OCI-M2 (cell line): Measurements from ENCODE around the gene MED9.

Experiments used
- DNase-seq: peaks from one replicate; lab custom pipeline; 2025; ENCODE audit not compliant: unreplicated experiment; lab: John Stamatoyannopoulos, UW

Gene MED9

DNA sequence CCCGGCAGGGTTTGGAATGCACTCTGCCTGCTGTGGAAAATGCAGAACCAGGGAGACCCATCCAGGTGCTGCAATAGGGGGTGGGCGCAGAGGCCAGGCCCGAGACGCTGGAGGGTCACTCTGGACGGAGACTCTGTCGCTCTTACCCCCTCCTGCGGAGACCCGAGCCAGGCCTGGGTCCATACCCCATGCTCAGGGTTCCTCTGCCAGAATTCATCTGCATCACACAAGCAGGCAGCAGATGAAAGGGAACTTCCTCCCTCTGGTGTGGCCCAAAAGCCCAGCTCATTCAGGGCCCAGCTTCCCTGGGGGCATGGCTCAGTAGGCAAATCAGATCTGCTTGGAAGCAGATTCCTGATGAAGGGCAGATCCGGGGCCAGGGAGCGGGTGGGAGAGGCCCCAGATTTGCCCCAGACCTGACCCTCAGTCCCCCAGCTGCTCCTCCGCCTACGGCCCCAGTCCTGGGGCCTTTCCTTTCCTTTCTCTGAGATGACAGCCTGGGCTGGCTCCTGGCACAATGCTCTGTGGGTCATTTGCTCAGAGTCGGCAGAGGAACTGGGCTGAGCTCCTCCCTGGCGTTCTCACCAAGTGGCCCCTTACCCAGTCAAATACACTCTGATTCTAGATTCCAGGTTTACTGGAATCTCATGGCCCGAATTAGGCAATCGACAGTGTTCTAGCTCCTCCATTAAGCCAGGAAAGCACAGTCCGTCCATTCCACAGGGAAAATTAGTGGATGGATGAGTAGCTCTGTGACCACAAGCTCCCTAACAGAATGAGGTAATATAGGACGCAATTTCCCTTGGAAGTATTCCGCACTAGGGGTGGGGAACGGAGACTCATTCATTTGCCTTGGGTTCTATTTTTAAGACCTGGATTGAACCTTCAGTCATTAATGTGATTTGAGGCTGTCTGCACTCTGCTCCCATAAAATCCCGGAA is 38.5 kb downstream of the MED9 start:
- no peak for DNase-seq

DNA sequence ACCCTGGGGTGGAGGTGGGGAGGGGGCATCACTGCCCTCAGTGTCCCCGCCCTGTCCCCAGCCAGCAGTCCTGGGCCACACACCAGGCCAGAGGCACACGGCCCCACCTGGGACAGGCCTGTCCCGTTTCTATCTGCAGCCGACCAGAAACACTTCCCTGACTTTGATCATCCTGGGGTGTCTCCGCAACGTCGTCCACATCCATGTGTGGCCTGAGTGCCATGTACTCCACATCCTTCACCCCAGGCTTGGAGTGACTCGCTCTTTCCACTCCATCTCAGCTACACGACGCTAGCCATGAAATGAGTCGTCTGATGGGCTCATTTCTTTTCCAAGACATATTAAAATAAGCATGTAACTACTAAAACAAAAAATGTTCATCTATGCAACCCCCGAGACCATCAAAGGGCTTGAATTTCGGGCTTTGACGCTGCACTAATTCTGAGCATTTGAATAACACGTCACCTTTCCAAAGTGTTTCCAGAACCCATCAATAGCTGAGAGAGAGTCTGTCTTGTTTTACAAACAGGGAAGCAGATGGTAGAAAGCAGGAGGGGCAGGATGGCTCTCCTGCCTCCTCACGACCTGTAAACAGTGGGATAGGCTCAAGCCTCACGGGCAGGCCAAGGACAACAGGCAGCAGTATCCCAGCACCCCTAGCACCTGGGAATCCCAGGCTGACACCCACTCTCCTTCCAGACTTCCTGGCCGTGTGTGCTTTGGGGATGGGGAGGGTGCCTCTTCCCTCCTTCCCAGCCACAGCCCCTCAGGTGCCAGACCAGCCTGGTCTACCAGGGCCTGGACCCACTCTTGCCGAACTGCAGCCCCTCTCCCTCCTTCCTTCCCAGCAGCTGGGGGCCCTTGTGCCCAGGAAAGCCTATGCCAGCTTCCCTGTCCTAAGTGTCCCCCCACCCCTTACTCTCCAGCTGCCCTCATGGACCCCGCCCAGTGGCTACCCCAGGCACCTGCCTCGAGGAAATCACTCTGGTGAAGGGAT is 39.4 kb downstream of the MED9 start:
- no peak for DNase-seq

DNA sequence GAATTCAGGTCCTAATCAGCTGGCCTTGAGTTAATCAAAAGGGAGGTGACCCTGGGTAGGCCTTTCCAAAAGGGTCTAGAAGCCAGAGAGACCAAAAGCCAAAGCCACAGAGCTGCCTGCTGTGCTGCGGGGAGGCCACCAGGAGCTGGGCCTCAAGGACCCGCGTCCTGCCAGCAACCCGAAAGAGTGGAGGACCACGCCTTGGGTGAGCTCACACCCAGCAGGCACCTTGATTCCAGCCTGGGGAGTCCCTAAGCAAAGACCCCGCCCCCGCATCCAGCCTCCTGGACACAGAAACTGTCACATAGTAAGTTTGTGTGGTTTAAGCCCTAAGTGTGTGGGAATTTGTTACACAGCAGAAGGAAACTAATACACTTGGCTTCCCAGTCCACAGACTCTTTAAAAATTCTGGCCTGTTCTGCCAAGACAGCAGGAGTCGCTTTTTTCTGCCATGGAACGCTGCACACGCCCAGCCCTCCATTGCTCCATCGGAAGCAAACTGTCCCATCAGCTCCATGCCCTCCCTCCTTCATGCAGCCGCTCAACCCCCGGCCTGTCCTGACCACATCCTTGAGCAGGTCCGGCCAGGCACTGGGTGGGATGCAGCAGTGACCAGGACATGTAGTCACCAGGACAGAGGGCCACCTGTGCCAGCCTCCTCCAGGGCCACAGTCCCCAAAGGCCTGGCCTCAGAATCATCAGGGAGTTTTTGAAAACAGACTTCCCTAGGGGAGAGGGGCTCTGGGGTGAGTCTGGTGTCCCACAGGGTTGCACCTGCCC is 40.3 kb downstream of the MED9 start:
- no peak for DNase-seq

DNA sequence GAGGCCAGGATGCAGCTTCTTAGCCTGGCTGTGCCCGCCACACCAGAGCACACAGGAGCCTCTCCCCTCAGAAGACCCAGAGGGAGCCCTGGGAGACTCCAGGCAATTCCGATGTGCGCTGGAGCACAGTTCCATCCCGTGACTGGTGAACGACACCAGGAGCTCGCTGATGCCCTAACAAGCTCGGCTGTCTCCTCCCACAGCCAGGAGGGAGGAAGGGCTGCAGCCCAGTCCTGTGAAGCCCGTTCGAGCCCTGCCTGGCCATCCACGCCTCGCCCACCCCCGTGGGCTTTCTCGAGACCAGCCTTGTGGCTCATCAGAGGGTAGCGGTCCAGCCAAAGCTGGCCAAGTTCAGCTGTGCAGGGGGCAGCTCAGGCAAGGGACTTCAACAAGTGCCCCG is 41.2 kb downstream of the MED9 start:
- no peak for DNase-seq

DNA sequence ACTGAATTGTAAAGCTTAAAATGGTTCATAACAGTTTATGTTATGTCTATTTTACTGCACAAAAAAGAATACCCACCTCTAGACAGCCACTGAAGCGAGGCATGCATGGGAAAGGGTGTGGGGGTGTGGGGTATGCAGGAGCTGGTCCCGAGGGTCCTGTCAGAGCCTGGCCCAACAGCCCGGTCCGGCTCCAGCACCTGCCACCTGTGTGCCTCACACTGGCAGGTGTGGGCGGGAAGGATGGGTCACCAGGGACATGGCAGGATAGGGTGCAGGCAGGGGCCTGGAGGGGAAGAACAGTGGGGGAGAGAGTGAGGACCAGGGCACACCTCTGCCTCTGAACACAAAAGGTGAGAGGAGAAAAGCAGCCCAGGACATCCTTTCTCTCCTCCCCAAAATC is 42.2 kb downstream of the MED9 start:
- no peak for DNase-seq

DNA sequence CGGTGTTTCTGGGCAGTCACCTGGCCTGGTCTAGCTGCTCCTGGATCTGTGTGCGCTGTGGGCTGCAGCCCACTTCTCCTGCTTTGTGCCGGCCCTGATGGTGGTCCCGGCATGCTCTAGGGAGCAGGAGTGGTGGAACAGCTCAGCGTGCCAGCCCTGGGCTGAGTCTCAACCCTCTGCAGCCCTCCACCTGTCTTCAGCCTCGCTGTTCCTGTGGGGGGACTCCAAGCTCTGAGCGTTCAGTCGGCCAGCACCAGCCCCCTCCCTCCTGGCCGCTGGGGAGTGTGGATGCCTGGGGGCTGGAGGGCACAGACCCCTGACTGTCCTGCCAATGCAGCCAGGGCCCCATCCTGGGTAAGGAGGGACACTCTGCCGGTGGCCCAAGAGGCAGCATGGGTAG is 43.1 kb downstream of the MED9 start:
- no peak for DNase-seq

DNA sequence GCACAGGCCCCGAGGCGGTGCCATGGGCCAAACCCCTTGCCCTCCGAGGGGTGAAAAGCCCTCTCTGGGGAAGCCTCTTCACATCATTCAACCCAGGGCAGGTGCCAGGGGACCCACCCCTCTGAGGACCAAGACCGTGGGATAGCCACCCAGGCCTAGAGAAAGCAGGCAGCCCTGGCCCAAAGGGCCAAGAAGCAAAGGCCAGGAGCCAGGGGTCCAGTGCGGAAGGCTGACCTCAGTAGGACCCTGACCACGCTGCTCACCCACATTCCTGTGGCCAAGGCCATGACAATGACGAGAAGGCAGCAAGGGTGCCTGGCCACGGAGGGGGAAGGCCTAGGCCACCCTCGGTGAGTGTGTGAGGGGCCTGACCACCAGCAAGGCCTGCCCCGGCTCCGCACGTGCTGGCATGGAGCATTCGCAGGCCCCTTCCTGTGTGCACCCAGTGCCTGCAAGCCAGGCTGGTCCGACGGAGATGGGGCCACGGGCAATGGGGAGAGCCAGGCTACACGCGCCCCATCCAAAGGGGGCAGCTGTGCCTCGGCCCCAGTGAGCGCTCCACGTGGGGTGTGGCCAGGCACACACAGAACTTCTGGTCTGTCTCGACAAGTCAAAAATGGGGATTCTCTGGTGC is 43.9 kb downstream of the MED9 start:
- DNase-seq = no peak

DNA sequence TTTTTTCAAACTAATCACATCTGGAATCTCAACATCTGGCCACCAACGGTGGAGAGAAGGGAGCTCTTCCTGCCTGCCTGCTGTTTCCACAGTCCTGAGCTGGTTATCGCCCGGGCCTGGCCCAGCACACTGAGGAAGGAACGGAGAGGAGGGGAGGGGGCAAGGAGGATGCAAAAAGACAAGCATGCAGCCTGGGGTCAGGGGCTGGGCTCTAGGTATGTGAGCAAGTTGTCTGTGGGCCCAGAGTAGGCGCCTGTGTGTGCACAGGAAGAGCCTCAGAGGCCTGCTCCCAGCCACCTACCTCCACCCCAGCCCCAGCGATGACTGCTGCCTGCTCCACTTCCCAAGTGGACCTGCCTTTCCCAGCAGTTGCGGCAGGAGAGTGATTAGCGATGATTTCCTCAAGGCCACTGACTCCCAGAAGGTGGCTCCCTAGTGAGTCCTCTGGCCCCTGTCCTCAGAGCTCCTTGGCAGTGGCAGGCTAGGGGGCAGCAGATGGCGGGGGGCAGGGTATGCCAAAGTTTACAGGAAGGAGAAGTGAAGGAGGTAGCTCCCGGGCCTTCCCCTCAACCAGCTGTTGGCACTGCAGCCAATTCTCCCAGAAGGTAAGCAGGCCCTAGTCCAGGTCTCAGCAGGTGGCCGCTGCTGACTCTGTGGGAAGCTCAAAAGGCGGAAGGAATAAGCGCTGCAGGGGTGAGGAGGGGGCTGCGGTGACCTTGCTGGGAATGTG is 46.4 kb downstream of the MED9 start:
- DNase-seq = no peak

DNA sequence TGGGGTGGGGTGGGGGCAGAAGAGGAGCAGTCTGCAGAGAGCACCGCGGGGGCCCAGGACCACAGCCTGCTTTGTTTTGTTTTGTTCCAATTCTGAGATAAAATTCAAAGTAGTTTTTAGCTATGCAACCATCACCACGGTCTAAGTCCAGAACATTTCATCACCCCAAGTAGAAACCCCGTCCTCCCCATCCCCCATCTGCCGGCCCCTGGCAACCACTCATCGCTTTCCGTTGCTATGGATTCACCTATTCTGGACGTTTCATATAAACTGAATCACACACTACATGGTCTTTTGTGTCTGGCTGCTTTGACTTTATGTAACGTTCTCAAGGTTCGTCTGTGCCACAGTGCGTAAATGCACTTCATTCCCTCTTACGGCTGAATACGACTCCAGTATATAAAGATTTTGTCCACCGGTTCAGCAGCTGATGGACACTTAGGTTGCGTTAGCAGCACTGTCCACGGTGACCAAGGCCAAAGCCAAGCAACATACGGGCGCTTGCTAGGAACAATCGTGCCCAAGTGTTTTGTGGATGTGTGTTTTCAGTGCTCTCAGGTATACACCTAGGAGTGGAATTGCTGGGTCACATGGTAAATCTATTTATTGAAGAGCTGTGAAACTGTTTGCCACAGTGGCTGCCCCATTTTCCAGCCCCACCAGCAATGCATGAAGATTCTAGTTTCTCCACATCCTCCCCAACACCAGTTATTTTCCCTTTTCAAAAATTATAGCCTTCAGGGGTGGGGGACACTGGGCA is 47.1 kb downstream of the MED9 start:
- no peak for DNase-seq

DNA sequence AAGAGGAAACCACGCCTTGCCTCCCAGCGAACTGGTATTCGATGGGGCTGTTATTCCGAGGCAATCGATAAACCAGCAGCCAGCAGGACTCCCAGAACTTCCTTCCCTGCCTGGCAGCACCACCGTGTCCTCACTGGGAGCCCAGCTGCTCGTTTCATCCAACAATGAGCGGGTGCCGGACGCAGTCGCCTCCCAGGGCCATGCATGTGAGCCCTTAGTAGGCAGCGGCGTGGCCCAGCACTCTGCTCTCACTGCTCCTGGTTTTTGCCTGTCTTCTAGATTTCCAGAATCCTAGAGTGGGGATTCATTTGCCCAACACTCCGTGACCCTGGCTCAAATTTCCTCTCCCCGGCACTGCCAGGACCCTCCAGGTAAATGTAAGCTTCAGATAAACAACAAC is 48.5 kb downstream of the MED9 start:
- DNase-seq = no peak

DNA sequence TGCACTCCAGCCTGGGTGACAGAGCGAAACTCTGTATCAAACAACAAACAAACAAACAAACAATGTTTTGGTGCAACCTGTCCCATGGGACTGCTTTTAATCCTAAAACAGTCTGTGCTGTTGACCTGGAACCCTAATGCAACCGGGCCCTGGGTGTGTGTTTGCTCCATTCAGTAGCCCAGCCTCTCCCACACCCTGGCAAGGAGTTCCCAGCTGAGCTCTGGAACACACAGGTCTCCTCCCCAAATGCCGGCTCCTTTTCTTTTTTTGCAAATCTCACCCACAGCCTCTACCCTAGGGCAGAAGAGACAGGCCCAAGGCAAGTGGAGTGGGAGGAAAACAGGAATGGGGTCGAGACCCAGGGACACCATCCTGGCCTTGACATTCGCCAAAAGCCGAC is 49.2 kb downstream of the MED9 start:
- no peak for DNase-seq

DNA sequence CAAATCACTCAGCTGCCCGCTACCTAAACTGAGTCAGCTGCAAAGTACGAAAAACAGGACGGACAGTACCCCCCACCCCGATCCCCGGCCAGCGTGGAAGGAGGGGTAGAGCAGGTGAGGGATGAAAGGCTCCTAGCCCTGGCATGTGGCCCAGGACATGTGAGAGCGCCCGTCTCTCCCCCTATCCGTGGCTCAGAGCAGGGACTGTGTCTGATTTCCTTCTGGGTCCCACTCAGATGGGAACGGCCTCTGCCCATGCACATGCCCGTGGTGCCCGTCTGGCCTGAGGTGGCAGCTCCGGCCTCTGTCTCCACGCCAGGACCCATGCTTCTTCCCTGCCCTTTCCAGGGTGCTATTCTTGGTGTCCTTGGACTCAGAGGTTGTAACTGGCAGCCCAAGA is 49.6 kb downstream of the MED9 start:
- no peak for DNase-seq

DNA sequence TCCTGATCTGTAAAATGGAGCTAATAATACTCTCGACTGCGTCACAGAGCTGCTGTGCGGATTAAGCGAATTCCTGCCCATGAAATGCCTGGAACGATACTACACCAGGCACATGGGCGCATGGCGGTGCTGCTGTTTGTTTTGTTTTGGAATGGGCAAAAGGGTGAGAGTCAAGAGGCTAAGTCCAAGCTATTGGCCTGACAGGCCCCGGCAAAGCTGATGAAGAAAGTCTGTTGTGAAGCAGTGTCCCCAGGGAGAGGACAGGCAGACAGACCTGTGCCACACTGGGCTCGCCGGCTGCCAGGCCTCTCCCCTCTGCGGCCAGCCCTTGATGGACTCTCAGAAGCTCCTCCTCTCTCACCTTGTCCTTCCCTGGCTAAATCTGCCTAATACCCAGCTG is 50.7 kb downstream of the MED9 start:
- DNase-seq = no peak

DNA sequence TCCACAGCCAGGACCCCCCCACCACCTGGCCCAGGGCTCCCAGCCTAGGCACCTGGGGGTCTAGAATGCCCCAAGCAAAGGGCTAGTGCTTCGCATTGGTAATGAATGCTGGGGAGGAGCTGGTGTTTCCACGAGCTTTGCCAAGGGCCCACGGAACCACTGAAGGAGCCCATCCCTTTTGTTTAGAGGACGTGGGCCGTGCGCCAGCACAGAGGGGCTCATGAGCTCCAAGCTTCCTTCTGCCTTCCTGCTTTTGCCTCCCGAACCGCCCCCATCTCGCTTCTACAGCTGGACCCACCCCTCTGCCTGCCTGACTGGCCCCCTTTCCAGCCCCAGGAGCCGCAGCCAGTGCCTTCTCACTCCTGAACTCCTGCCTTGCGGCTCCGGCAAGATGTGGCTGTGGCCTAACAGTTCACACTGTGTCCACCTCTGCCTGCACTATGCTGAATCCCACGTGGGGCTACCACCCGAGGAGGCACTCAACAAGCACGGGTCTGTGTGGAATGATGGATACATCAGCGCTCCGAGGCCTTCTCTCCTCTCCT is 51.2 kb downstream of the MED9 start:
- DNase-seq = no peak

DNA sequence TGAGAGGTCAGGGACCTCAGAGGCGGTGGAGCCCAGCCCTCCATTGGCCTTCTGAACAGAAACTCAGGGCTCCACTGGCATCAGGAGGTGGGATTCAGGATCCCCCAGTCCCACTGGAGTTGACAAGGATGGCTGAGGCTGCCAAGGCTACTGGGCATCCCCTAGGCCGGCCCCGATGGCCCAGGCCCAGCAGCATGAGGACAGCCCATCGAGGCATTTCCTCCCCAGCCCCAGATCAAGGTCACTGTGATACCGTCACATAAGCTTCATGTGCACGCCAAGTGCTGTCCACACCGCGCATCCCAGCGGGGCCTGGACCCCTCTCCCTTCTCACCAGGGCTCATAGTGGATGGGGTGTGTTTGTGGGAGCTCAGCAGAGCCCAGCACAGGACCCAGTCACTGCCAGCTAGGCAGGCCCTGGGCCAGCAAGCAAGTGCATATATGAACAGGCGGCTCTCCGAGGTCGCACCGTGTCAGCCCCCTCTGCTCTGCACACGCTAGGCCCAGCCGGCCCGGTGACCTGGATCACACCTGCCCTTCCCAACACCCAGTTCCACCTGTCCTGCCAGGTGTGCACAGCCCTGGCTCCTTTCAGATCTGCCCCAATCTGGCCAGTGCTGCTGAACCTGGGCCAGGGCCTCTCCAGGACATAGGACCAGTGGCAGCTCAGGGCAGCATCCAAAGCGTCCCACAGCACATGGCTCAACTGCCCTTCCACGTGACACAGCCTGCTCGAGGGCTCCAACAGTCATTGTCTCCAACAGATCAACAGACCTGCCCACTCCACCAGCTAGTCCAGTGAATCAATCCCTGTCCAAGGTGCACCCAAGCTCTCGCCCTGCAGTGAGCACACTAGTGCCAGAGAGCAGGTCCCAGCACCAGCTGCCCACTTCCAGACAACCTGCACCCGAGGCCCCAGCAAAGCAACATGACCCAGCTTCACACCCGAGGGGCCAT is 52.2 kb downstream of the MED9 start:
- no peak for DNase-seq

DNA sequence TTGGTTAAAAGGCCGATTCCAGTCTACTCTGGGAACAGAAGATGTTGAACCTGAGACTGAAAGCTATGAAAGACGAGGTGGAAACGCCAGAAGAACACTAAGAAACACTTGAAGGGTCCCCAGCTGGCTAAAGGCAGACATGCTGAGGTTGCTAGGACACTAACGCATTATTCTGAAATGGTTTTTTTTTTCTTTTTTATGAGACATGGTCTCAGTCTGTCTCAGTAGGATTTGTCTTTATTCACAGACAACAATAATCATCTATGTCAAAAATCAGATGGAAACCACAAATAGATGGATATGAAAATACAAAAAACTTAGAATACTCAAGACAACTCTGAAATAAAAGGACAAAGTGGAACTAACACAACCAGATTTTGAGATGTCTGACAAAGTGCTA is 54.4 kb downstream of the MED9 start:
- no peak for DNase-seq

DNA sequence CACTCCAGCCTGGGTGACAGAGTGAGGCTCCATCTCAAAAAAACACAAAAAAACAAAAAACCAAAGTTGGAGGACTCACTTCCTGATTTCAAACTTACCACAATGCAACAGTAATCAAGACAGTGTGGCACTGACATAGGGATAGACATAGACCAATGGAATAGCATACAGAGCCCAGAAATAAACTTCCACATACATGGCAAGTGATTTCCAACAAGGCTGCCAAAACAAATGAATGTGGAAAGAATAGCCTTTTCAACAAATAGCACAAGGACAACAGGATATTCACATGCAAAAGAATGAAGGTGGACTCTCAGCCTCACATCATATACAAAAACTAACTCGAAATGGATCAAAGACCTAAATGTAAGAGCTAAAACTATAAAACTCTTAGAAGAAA is 56.2 kb downstream of the MED9 start:
- DNase-seq = no peak

DNA sequence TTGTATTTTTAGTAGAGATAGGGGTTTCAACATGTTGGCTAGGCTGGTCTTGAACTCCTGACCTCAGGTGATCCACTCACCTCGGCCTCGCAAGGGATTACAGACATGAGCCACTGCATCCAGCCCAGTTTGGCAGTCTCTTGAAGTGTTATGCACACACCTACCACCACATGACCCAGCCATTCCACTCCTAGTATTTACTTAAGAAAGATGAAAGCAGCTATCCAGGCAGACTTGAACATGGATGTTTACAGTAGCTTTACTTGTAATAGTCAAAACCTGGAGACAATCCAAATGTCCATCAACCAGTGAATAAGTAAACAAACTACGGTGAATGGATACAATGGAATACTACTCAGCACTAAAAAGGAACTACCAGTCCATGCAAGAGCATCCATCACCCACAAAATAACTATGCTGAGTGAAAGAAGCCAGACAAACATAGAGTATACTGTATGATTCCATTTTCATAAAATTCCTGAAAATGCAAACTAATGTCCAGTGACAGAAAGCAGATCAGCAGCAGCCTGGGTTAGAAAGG is 57.2 kb downstream of the MED9 start:
- no peak for DNase-seq
